H54 (cell line): ENCODE measurements around the gene ARHGAP45.

Experiments
- DNase-seq: peaks from one replicate; pipeline ENCODE4 v3.0.0; 2011; ENCODE audit warnings: low spot score, mixed read lengths; ENCODE audit not compliant: insufficient read length
- FAIRE-seq: peaks from 3 replicates; lab custom pipeline; 2011; peaks lifted over from hg19 to GRCh38; lab: Jason Lieb, UNC
- POLR2A ChIP-seq: IDR thresholded peaks from 2 replicates; pipeline ENCODE4 v1.6.1; 2011; ENCODE audit warnings: low read depth, mild to moderate bottlenecking, low read length

ARHGAP45 gene

DNA sequence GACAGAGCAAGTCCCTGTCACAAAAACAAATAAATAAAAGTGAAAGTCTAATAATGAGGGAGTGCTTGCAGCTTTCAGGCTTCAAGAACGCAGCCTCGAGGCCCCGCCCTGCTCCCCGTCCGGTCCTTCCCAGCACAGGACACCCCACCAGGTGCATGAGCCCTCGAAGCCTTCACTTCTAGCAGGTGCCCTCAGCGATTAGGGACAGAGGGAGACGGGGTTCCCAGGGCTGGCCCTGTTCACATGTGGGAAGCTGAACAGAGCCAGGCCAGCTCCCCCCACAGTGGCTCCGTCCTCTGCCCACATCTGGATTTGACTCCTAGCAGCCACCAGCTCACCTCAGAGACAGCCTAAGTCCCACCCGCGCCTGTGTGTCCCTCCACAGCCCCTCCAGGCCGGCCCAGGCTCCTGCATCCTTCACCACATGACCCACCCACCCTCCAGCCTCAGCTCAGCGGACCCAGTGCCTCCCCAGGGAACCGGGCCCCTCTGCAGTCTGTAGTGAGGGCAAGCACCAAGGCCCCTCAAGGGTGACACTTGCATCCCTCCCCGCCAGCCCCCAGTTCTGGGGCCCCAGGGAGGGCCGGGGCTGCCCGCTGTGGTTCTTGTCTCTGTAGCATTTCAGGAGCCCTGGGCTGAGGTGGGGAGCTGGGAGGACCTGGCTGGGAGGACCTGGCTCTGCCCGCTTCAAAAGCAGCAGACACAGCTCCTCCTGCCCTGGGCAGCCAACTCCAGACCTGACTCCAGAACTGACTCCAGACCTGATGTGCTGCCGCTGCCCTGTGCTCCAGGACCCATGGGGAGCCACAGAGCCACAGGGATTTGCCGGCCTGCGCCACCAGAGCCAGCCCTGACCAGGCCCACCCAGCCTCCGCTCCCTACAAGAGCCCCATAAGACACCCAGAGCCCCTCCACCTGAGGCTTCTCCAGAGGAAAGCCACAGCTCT lies 64.1 kb downstream of the ARHGAP45 start:
- FAIRE-seq (no peak), DNase-seq (no peak)
- 0 out of 2 replicates have a peak, but pooled peaks have one; percentile 22 for TF ChIP-seq POLR2A

- peak; percentile 11; the same call in 1 of the 2 replicates for TF ChIP-seq POLR2A
- FAIRE-seq, result no peak
- DNase-seq, result peak; percentile 84
Observed at GRCh38 chr19:1131718-1132551, 65.0 kb downstream of the ARHGAP45 start.

DNA sequence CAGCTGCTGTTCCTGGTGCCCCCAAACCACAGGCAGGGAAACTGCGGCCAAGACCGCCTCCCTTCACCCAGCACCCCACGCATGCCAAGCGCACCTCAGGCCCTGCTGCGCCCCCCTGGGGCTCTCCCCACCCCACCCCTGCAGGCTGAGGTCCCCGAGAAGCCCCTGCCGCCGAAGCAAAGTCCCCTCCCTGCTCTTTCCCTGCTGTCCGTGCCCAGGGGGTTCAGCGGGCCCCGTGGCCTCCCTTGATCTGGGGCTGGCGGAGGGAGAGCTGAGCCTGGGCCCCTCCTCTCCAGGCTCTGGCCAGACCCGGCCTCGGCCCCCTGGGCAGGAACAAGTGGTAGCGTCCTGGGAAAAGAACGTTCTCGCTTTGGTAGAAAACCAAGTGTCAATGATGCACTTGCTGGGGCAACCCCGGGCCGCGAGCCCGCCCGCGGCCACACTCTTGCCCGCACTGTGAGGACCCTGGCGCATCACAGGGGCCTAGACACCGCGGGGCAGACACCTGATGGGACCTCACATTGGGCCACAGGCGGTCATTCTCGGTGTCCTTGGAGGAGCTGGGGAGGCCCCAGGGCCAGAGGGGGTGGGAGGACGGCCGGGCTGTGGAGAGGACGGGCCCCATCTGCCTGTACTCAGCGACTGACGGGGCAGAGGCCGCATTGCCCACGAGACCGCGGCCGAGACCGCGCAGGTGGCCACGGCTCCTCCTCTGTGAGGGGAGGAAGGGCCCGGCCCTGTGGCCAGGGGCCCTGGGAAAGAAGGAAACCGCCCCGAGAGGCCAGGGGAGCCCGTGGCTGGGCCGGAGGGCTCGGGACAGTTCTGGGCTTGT lies 65.8 kb downstream of the ARHGAP45 start:
- no peak for DNase-seq
- TF ChIP-seq POLR2A, result no peak
- FAIRE-seq, result no peak

DNA sequence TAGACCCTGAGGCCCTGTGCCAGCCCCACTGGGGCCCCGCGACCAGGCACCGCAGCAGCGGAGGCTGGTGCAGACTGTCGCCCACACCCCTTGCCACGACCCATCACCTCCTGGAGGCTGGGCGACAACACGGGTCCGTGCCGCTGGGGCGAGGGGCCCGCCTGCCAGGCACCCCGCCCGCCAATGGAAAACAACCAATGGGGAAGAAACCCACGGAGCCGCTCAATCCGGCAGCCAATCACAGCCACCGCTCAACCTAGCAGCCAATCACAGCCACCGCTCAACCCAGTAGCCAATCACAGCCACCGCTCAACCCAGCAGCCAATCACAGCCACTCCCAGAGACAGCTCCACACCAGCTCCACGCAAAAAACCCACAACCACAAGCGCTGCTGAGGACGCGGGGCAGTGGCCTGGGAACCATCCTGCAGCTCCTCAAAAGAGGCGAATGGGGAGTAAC lies 66.5 kb downstream of the ARHGAP45 start:
- peak; percentile 65 for DNase-seq
- TF ChIP-seq POLR2A, result no peak
- no peak for FAIRE-seq

DNA sequence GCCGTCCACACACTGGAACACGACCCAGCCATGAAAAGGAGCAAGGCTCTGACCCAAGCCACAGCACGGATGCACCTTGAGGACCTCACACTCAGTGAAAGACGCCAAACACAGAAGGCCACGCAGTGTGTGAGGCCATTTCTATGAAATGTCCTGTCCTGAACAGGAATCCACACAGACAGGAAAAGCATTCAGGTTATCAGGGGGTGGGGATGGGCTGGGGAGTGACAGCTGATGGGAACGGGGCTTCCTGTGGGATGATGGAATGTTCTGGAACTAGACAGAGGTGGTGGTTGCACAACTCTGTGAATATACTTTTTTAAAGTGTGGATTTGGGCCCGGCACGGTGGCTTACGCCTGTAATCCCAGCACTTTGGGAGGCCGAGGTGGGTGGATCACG lies 67.5 kb downstream of the ARHGAP45 start:
- TF ChIP-seq POLR2A, result no peak
- FAIRE-seq (no peak), DNase-seq (no peak)

- no peak for TF ChIP-seq POLR2A
- DNase-seq (no peak), FAIRE-seq (no peak)
Observed at GRCh38 chr19:1135454-1135853, 68.5 kb downstream of the ARHGAP45 start.

GRCh38 chr19:1136201-1136600 lies 69.2 kb downstream of the ARHGAP45 start:
- no peak for DNase-seq
- no peak for FAIRE-seq
- no peak for TF ChIP-seq POLR2A
